ENCODE results near the gene UBE2D1.

UBE2D1 gene

DNA sequence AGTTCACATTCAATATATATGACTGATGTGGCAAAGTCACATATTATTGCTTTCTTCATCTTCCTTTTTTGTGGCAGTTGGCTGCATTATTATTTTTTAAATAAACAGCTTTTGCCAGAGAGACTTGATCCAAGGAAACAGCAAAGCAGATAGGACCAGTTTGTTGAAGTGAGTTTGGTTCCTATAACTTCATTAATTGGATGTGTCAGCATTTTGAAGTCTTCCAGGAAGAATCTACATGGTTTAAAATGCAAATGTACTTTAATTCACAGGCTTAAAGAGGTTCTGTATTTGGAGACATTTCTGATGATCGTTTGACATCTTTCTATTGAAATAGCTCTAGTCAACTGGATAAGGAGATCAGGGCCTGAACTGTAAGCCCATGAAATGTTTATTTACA is 13.2 kb downstream of the UBE2D1 start:
- no peak for TF ChIP-seq CEBPB (IDR thresholded peaks at IDR 0.05)
- no peak for TF ChIP-seq EGR1 (IDR thresholded peaks at IDR 0.05)
- TF ChIP-seq, protein P1, sequence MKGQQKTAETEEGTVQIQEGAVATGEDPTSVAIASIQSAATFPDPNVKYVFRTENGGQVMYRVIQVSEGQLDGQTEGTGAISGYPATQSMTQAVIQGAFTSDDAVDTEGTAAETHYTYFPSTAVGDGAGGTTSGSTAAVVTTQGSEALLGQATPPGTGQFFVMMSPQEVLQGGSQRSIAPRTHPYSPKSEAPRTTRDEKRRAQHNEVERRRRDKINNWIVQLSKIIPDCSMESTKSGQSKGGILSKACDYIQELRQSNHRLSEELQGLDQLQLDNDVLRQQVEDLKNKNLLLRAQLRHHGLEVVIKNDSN (IDR thresholded peaks at IDR 0.05), result no peak
- no peak for TF ChIP-seq YY1 (IDR thresholded peaks at IDR 0.05; ENCODE audit: low read depth)
- TF ChIP-seq, protein P2, sequence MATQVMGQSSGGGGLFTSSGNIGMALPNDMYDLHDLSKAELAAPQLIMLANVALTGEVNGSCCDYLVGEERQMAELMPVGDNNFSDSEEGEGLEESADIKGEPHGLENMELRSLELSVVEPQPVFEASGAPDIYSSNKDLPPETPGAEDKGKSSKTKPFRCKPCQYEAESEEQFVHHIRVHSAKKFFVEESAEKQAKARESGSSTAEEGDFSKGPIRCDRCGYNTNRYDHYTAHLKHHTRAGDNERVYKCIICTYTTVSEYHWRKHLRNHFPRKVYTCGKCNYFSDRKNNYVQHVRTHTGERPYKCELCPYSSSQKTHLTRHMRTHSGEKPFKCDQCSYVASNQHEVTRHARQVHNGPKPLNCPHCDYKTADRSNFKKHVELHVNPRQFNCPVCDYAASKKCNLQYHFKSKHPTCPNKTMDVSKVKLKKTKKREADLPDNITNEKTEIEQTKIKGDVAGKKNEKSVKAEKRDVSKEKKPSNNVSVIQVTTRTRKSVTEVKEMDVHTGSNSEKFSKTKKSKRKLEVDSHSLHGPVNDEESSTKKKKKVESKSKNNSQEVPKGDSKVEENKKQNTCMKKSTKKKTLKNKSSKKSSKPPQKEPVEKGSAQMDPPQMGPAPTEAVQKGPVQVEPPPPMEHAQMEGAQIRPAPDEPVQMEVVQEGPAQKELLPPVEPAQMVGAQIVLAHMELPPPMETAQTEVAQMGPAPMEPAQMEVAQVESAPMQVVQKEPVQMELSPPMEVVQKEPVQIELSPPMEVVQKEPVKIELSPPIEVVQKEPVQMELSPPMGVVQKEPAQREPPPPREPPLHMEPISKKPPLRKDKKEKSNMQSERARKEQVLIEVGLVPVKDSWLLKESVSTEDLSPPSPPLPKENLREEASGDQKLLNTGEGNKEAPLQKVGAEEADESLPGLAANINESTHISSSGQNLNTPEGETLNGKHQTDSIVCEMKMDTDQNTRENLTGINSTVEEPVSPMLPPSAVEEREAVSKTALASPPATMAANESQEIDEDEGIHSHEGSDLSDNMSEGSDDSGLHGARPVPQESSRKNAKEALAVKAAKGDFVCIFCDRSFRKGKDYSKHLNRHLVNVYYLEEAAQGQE (IDR thresholded peaks at IDR 0.05; ENCODE audit: low read depth), result no peak
- no peak for TF ChIP-seq ZBTB7A (IDR thresholded peaks at IDR 0.05; ENCODE audit: low read depth)
- TF ChIP-seq CREB1 (IDR thresholded peaks at IDR 0.05; ENCODE audit: low read depth), result no peak
- no peak for TF ChIP-seq NFIC (IDR thresholded peaks at IDR 0.05)
- no peak for TF ChIP-seq FOXM1 (IDR thresholded peaks at IDR 0.05; ENCODE audit: borderline replicate concordance, low read depth)
- no peak for TF ChIP-seq TAF1 (IDR thresholded peaks at IDR 0.05; ENCODE audit: low read depth)
- no peak for TF ChIP-seq TEAD4 (IDR thresholded peaks at IDR 0.05)
- no peak for TF ChIP-seq TCF12 (IDR thresholded peaks at IDR 0.05; ENCODE audit: low read depth)
- TF ChIP-seq, protein P3, sequence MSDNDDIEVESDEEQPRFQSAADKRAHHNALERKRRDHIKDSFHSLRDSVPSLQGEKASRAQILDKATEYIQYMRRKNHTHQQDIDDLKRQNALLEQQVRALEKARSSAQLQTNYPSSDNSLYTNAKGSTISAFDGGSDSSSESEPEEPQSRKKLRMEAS (IDR thresholded peaks at IDR 0.05), result no peak
- no peak for TF ChIP-seq EP300 (IDR thresholded peaks at IDR 0.05; ENCODE audit: borderline replicate concordance)
- TF ChIP-seq RAD21 (IDR thresholded peaks at IDR 0.05; ENCODE audit: low read depth), result no peak

DNA sequence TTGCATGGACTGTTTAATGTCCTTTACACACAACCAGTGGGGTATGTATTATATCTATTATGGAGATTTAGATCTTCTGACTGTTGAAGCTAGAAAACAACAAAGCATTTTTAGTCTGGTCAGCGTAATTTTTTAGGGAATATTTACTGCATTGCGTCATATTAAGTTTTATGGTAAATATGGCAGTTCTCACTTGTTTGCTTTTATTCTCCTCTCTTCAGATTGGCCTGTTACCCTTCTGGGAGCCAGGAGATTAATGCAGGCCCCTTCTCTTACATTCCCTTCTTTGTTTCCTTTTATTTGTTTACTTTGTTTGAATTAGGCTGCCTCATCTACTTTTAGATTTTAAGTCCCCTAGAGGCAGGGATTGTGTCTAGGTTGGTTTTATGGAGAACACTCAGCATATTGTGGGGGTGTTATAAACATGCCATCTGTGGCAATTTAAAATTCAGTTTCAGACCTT is 13.8 kb downstream of the UBE2D1 start:
- TF ChIP-seq, protein P2 (IDR thresholded peaks at IDR 0.05; ENCODE audit: low read depth), result no peak
- no peak for TF ChIP-seq TEAD4 (IDR thresholded peaks at IDR 0.05)

DNA sequence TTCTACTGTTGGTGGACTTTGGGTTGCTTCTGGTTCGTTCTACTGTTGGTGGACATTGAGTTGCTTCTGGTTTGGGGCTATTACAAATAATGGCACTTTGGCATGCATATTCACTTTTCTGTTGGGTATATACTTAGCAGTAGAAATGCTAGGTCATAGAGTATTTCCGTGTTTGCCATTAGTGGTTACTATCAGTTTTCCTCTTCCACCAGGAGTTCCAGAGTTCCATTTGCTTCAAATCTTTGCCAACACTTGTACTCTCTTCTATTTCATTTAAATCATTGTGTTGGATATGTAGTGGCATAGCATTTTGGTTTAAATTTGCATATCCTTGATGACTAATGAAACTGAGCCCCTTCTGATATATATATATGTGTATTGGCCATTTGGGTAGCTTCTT is 15.2 kb downstream of the UBE2D1 start:
- TF ChIP-seq RAD21 (IDR thresholded peaks at IDR 0.05; ENCODE audit: low read depth), result no peak
- no peak for TF ChIP-seq ZBTB7A (IDR thresholded peaks at IDR 0.05; ENCODE audit: low read depth)
- TF ChIP-seq EP300 (IDR thresholded peaks at IDR 0.05; ENCODE audit: borderline replicate concordance), result no peak
- TF ChIP-seq TEAD4 (IDR thresholded peaks at IDR 0.05), result no peak
- no peak for TF ChIP-seq TAF1 (IDR thresholded peaks at IDR 0.05; ENCODE audit: low read depth)
- TF ChIP-seq, protein P2 (IDR thresholded peaks at IDR 0.05; ENCODE audit: low read depth), result no peak
- no peak for TF ChIP-seq NFIC (IDR thresholded peaks at IDR 0.05)

DNA sequence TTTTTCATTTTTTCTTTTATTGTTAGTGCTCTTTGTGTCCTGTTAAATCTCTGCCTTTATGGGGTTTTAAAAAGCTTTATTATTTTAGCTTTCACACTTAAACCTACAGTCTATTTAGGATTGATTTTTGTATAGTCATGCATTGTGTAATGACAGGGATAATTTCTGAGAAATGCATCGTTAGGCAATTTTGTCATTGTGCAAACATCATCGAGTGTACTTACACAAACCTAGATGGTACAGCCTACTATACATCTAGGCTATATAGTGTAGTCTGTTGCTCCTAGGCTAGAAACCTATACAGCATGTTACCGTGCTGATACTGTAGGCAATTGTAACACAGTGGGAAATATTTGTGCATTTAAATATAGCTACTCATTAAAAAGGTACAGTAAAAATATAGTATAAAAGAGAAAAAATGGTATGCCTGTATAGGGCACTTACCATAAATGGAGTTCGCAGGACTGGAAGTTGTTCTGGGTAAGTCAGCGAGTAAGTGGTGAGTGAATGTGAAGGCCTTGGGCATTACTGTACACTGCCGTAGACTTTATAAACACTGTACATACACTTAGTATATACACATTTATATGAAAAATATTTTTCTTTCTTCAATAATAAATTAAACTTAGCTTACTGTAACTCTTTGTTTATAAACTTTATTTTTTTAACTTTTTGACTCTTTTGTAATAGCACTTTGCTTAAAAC is 16.0 kb downstream of the UBE2D1 start:
- TF ChIP-seq TEAD4 (IDR thresholded peaks at IDR 0.05) (no peak), CREB1 (IDR thresholded peaks at IDR 0.05; ENCODE audit: low read depth) (no peak), TAF1 (IDR thresholded peaks at IDR 0.05; ENCODE audit: low read depth) (no peak), CEBPB (IDR thresholded peaks at IDR 0.05) (no peak), ZBTB7A (IDR thresholded peaks at IDR 0.05; ENCODE audit: low read depth) (no peak), NFIC (IDR thresholded peaks at IDR 0.05) (no peak), YY1 (IDR thresholded peaks at IDR 0.05; ENCODE audit: low read depth) (no peak), FOXM1 (IDR thresholded peaks at IDR 0.05; ENCODE audit: borderline replicate concordance, low read depth) (no peak), RAD21 (IDR thresholded peaks at IDR 0.05; ENCODE audit: low read depth) (no peak), TCF12 (IDR thresholded peaks at IDR 0.05; ENCODE audit: low read depth) (no peak), EGR1 (IDR thresholded peaks at IDR 0.05) (no peak)
- TF ChIP-seq, protein P2 (IDR thresholded peaks at IDR 0.05; ENCODE audit: low read depth), result no peak
- TF ChIP-seq, protein P1 (IDR thresholded peaks at IDR 0.05), result no peak
